Gastroesophageal sphincter (tissue), 3 donors: Measurements from ENCODE around the gene MRPS18A.

Experiments
- EP300 ChIP-seq: sonication (generic); formaldehyde crosslinking; IDR thresholded peaks from one replicate; pipeline ENCODE4 v1.6.1; 2017; ENCODE audit warnings: antibody characterized with exemption, mild to moderate bottlenecking
- POLR2A ChIP-seq, 2 donors: fragments of 450-650 bp; IDR thresholded peaks; one replicate each; pipeline ENCODE4 v1.6.1; 2017; ENCODE audit warnings: antibody characterized with exemption in 2 of 2, mild to moderate bottlenecking in 2 of 2, moderate library complexity in 1 of 2
- POLR2AphosphoS5 ChIP-seq: sonication (generic); formaldehyde crosslinking; IDR thresholded peaks from one replicate; pipeline ENCODE4 v1.6.1; 2017; ENCODE audit warnings: antibody characterized with exemption
- TF ChIP-seq, protein P1 (sequence below), 4 experiments: fragments of 200-600 bp in 2 of 4; fragments of 450-650 bp in 2 of 4; sonication (generic) in 1 of 4; IDR thresholded peaks; one replicate each; pipeline ENCODE4 v1.5.1; 2017 to 2019; ENCODE audit warnings: antibody characterized with exemption in 4 of 4, mild to moderate bottlenecking in 2 of 4, moderate library complexity in 2 of 4

- TF ChIP-seq POLR2A (IDR thresholded peaks at IDR 0.05) (no peak), POLR2AphosphoS5 (no peak), EP300 (no peak)
- TF ChIP-seq, protein P1, sequence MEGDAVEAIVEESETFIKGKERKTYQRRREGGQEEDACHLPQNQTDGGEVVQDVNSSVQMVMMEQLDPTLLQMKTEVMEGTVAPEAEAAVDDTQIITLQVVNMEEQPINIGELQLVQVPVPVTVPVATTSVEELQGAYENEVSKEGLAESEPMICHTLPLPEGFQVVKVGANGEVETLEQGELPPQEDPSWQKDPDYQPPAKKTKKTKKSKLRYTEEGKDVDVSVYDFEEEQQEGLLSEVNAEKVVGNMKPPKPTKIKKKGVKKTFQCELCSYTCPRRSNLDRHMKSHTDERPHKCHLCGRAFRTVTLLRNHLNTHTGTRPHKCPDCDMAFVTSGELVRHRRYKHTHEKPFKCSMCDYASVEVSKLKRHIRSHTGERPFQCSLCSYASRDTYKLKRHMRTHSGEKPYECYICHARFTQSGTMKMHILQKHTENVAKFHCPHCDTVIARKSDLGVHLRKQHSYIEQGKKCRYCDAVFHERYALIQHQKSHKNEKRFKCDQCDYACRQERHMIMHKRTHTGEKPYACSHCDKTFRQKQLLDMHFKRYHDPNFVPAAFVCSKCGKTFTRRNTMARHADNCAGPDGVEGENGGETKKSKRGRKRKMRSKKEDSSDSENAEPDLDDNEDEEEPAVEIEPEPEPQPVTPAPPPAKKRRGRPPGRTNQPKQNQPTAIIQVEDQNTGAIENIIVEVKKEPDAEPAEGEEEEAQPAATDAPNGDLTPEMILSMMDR (IDR thresholded peaks at IDR 0.05): no peak
Observed at GRCh38 chr6:43669922-43670622, 17.5 kb downstream of the MRPS18A start.
